Measurements from ENCODE around the gene GMDS. TPM values are rescaled to one million over a fixed set of nuclear protein-coding genes. Genes with fewer than 3 reads are reported as not detected.

Gene GMDS
- total and polyA plus RNA-seq, 2 donors (not counting 3 experiments of a cell fraction or from before 2014, with no cell fraction given), result 9.8 to 23.5 TPM

DNA sequence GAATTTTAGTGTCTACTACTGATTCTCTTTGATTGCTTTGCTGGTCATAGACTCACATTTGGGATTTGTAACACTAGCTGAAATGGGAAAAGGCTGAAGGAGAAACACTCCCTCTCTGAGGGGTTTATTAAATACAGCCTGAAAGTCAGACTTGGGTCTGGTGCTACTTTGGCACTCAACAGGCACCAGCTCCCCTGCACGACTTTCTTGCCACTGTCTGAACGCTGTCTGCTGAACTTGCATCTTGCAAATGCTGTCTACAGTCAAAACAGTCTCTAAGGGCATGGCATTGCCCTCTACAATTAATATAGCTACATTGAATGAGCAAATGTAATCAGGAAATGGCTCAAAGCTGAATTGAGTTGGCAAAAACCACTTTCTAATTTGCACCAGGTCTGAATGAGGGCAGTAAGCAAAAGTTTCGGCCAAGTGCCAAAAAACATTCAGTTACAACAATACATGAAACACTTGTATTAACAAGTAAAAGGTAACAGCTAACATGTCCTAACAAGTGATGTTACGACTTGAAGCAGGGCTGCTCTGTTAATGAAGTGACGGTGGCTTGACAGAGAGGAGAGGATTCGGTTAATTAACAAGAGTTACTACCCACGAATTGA, 516.2 kb downstream of the GMDS start:
- POLR2A ChIA-PET, result no interaction called here

More for the DNA sequence above, 516.2 kb downstream of the GMDS start:
- TF ChIP-seq MYC (IDR thresholded peaks at IDR 0.05; ENCODE audit: low read depth, low read length), result no peak
- no peak for TF ChIP-seq EZH2 (IDR thresholded peaks at IDR 0.05; ENCODE audit: borderline replicate concordance, low read depth, low read length, severe bottlenecking)
- TF ChIP-seq POLR2A (IDR thresholded peaks at IDR 0.05; ENCODE audit: low read depth, low read length), result no peak
- TF ChIP-seq, protein P1, sequence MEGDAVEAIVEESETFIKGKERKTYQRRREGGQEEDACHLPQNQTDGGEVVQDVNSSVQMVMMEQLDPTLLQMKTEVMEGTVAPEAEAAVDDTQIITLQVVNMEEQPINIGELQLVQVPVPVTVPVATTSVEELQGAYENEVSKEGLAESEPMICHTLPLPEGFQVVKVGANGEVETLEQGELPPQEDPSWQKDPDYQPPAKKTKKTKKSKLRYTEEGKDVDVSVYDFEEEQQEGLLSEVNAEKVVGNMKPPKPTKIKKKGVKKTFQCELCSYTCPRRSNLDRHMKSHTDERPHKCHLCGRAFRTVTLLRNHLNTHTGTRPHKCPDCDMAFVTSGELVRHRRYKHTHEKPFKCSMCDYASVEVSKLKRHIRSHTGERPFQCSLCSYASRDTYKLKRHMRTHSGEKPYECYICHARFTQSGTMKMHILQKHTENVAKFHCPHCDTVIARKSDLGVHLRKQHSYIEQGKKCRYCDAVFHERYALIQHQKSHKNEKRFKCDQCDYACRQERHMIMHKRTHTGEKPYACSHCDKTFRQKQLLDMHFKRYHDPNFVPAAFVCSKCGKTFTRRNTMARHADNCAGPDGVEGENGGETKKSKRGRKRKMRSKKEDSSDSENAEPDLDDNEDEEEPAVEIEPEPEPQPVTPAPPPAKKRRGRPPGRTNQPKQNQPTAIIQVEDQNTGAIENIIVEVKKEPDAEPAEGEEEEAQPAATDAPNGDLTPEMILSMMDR (IDR thresholded peaks at IDR 0.05; ENCODE audit: extremely low read depth in 1 of 2, insufficient read depth in 1 of 2, low read depth in 1 of 2, low read length in 2 of 2), result no peak
- no peak for TF ChIP-seq FOS (IDR thresholded peaks at IDR 0.05; ENCODE audit: borderline replicate concordance, insufficient read depth, low read length)
- TF ChIP-seq JUN (IDR thresholded peaks at IDR 0.05; ENCODE audit: borderline replicate concordance, insufficient read depth, insufficient read length, low read depth), result no peak
- TF ChIP-seq GATA2 (IDR thresholded peaks at IDR 0.05; ENCODE audit: insufficient read depth, insufficient read length, low read depth, low read length), result no peak
- Histone ChIP-seq H3K4me1 (ENCODE audit: control insufficient read depth, extremely low read depth, insufficient read depth, low read length) (peaks cover 16% of the 10 kb centered on the region), H3K79me2 (ENCODE audit: control insufficient read depth, insufficient read depth, low read length) (no peaks in the 10 kb centered on the region), H2AFZ (ENCODE audit: low read depth, low read length) (no peak overlapping the region), H4K20me1 (replicated peaks; ENCODE audit: control insufficient read depth, extremely low read depth, insufficient read depth, low read length) (no peaks in the 10 kb centered on the region), H3K9ac (replicated peaks; ENCODE audit: extremely low read depth, insufficient read depth, low read length) (no peak overlapping the region), H3K9me1 (replicated peaks; ENCODE audit: control insufficient read depth, extremely low read depth, insufficient read depth, low read length) (no peaks in the 10 kb centered on the region), H3K4me3 (replicated peaks in 1 of 3; ENCODE audit: insufficient read depth in 1 of 3, low read depth in 1 of 3, low read length in 3 of 3) (no peak overlapping the region), H3K27ac (ENCODE audit: insufficient read depth, low read depth, low read length) (no peak overlapping the region), H3K9me3 (replicated peaks; ENCODE audit: control insufficient read depth, insufficient read depth, low read length) (no peaks in the 10 kb centered on the region), H3K27me3 (ENCODE audit: control insufficient read depth in 2 of 2, insufficient read depth in 2 of 2, low read length in 2 of 2) (no peaks in the 10 kb centered on the region), H3K36me3 (ENCODE audit: control insufficient read depth in 2 of 2, extremely low read depth in 1 of 2, insufficient read depth in 2 of 2, low read length in 2 of 2) (no peaks in the 10 kb centered on the region), H3K4me2 (ENCODE audit: insufficient read depth, low read length) (no peak overlapping the region)
- peak; percentile 79 for FAIRE-seq
- DNase-seq (ENCODE audit: low read depth, low spot score), result peak; percentile 77
- no TSS peak for BruUV-seq (replicated peaks)
- intact Hi-C loops (cut with micrococcal nuclease) (loop anchor here (10.0 kb wide), 1 partner anchor 286 kb away; no protein-coding TSS in a partner anchor), dilution Hi-C loops (cut with MboI; ENCODE audit: extremely low pct_ligation_motif_present, low sequenced_read_pairs) (no loop called here)
- CTCF ChIA-PET, result interaction anchor here (0.5 to 1.9 kb wide), 5 partner anchors 43 to 173 kb away, joined by 3 to 6 read pairs (median 3); no protein-coding TSS in a partner anchor

All from endothelial cell of umbilical vein (primary cell).